ENCODE measurements around the gene CYTH4. TPM values are rescaled to one million over a fixed set of nuclear protein-coding genes. Genes with fewer than 3 reads are reported as not detected.

The CYTH4 gene
- total and polyA plus RNA-seq, 2 donors (not counting 3 experiments of a cell fraction or from before 2014, with no cell fraction given): 0.06 TPM; not detected in 1

DNA sequence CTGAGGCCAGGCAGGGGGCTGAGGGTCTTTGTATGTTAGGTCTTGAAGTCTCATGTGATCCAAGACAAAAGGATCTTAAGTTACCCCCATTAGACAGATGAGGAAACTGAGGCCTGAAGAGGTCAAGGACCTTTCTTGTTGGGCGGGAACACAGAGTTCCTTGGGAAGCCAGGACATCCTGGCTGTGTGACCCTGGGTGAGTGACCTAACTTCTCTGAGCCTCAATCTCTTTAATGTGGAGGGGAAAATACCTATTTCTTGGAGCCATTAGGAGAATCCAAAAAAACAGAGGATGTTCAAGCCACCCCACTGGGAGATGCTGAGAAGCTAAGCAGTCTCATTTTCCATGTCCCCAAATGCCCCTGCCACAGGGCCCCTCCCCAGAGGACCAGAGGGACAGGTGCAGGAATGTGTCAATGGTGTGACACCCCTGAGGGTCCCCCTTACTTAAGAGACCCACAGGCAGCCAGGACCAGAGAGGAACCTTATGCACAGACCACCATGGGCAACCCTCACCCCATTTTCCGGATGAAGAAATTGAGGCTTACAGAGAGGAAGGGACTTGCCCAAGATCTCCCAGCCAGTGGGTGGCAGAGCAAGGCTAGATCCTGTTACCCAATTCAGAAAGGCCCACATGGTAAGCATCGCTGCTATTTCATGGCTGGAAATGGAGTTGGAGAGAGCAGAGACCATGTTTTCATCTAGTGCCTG, 46.3 kb upstream of the CYTH4 start:
- dilution Hi-C loops (cut with MboI; ENCODE audit: extremely low pct_ligation_motif_present, low sequenced_read_pairs): no loop called here
- CTCF ChIA-PET: interaction anchor here (4.1 kb wide), 1 partner anchor 24 kb away, joined by 36 read pairs; no protein-coding TSS in a partner anchor

More for the DNA sequence above, 46.3 kb upstream of the CYTH4 start:
- intact Hi-C loops (cut with micrococcal nuclease): no loop called here
- Histone ChIP-seq H3K9ac (replicated peaks; ENCODE audit: extremely low read depth, insufficient read depth, low read length) (no peak overlapping the region), H3K4me3 (replicated peaks in 1 of 3; ENCODE audit: insufficient read depth in 1 of 3, low read depth in 1 of 3, low read length in 3 of 3) (no peak overlapping the region), H2AFZ (ENCODE audit: low read depth, low read length) (no peak overlapping the region), H4K20me1 (replicated peaks; ENCODE audit: control insufficient read depth, extremely low read depth, insufficient read depth, low read length) (no peaks in the 10 kb centered on the region), H3K27me3 (ENCODE audit: control insufficient read depth in 2 of 2, insufficient read depth in 2 of 2, low read length in 2 of 2) (no peaks in the 10 kb centered on the region), H3K36me3 (ENCODE audit: control insufficient read depth in 2 of 2, extremely low read depth in 1 of 2, insufficient read depth in 2 of 2, low read length in 2 of 2) (peaks cover 0 to 2% of the 10 kb centered on the region in 2 experiments), H3K9me3 (replicated peaks; ENCODE audit: control insufficient read depth, insufficient read depth, low read length) (no peaks in the 10 kb centered on the region), H3K9me1 (replicated peaks; ENCODE audit: control insufficient read depth, extremely low read depth, insufficient read depth, low read length) (no peaks in the 10 kb centered on the region), H3K79me2 (ENCODE audit: control insufficient read depth, insufficient read depth, low read length) (peaks cover 4% of the 10 kb centered on the region), H3K4me1 (ENCODE audit: control insufficient read depth, extremely low read depth, insufficient read depth, low read length) (peaks cover 5% of the 10 kb centered on the region), H3K27ac (ENCODE audit: insufficient read depth, low read depth, low read length) (no peak overlapping the region), H3K4me2 (ENCODE audit: insufficient read depth, low read length) (no peak overlapping the region)
- DNase-seq (ENCODE audit: low read depth, low spot score) (no peak), FAIRE-seq (no peak)
- POLR2A ChIA-PET: no interaction called here
- no TSS peak for BruUV-seq (replicated peaks)
- TF ChIP-seq GATA2 (IDR thresholded peaks at IDR 0.05; ENCODE audit: insufficient read depth, insufficient read length, low read depth, low read length) (no peak), POLR2A (IDR thresholded peaks at IDR 0.05; ENCODE audit: low read depth, low read length) (no peak), FOS (IDR thresholded peaks at IDR 0.05; ENCODE audit: borderline replicate concordance, insufficient read depth, low read length) (no peak), EZH2 (IDR thresholded peaks at IDR 0.05; ENCODE audit: borderline replicate concordance, low read depth, low read length, severe bottlenecking) (no peak), JUN (IDR thresholded peaks at IDR 0.05; ENCODE audit: borderline replicate concordance, insufficient read depth, insufficient read length, low read depth) (no peak), POLR2AphosphoS5 (IDR thresholded peaks at IDR 0.05; ENCODE audit: insufficient read depth, low read depth, low read length) (no peak), MYC (IDR thresholded peaks at IDR 0.05; ENCODE audit: low read depth, low read length) (no peak)
- TF ChIP-seq, protein P1, sequence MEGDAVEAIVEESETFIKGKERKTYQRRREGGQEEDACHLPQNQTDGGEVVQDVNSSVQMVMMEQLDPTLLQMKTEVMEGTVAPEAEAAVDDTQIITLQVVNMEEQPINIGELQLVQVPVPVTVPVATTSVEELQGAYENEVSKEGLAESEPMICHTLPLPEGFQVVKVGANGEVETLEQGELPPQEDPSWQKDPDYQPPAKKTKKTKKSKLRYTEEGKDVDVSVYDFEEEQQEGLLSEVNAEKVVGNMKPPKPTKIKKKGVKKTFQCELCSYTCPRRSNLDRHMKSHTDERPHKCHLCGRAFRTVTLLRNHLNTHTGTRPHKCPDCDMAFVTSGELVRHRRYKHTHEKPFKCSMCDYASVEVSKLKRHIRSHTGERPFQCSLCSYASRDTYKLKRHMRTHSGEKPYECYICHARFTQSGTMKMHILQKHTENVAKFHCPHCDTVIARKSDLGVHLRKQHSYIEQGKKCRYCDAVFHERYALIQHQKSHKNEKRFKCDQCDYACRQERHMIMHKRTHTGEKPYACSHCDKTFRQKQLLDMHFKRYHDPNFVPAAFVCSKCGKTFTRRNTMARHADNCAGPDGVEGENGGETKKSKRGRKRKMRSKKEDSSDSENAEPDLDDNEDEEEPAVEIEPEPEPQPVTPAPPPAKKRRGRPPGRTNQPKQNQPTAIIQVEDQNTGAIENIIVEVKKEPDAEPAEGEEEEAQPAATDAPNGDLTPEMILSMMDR (IDR thresholded peaks at IDR 0.05; ENCODE audit: extremely low read depth in 1 of 2, insufficient read depth in 1 of 2, low read depth in 1 of 2, low read length in 2 of 2): no peak
- TF ChIP-seq, protein P2, sequence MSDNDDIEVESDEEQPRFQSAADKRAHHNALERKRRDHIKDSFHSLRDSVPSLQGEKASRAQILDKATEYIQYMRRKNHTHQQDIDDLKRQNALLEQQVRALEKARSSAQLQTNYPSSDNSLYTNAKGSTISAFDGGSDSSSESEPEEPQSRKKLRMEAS (IDR thresholded peaks at IDR 0.05; ENCODE audit: insufficient read depth, insufficient read length): no peak

All from endothelial cell of umbilical vein (primary cell).